Kidney epithelial cell (primary cell): ENCODE data around the gene LRFN2. TPM values are rescaled to one million over a fixed set of nuclear protein-coding genes. Genes with fewer than 3 reads are reported as not detected.

Experiments used
- DNase-seq: peaks from one replicate; pipeline ENCODE4 v3.0.0-alpha.2; 2010; ENCODE audit warnings: low read depth
- H3K27me3 ChIP-seq: 2 replicates; pipeline ENCODE4 v1.6.0; 2011; ENCODE audit warnings: low read length; ENCODE audit not compliant: control insufficient read depth, insufficient read depth
- H3K36me3 ChIP-seq: 2 replicates; pipeline ENCODE4 v1.5.1; 2011; ENCODE audit warnings: low read length; ENCODE audit not compliant: control insufficient read depth, insufficient read depth
- H3K4me3 ChIP-seq: 2 replicates; pipeline ENCODE4 v1.5.1; 2011; ENCODE audit warnings: low read depth, mild to moderate bottlenecking, control low read depth, low read length
- CTCF ChIP-seq: IDR thresholded peaks from 2 replicates; pipeline ENCODE4 v1.5.1; 2011; ENCODE audit warnings: mild to moderate bottlenecking, moderate library complexity, low read length, control low read depth, inconsistent platforms; ENCODE audit not compliant: insufficient read depth, poor library complexity, severe bottlenecking
- total RNA-seq: library from RNA; depleted of rRNA; stranded (reverse); fragments of >200 nt; gene quantifications from 2 replicates; pipeline ENCODE4 v1.2.3, GENCODE V29; 2015

Gene LRFN2
- total RNA-seq, 1 donor from 2014 or later: not detected

GRCh38 chr6:40521496-40521895, 65.7 kb downstream of the LRFN2 start:
- no peak for DNase-seq
- H3K4me3 ChIP-seq: no peak overlapping the region
- no peaks in the 10 kb centered on the region for H3K27me3 ChIP-seq
- no peaks in the 10 kb centered on the region for H3K36me3 ChIP-seq
- no peak for TF ChIP-seq CTCF

- no peak for TF ChIP-seq CTCF
- DNase-seq: no peak
- no peak overlapping the region for H3K4me3 ChIP-seq
These were observed 66.5 kb downstream of the LRFN2 start for GRCh38 chr6:40520678-40521077.

GRCh38 chr6:40520084-40520483, 67.1 kb downstream of the LRFN2 start:
- no peak for TF ChIP-seq CTCF
- no peak for DNase-seq
- no peaks in the 10 kb centered on the region for H3K27me3 ChIP-seq
- no peak overlapping the region for H3K4me3 ChIP-seq
- H3K36me3 ChIP-seq: no peaks in the 10 kb centered on the region

More at GRCh38 chr6:40520678-40521077, 66.5 kb downstream of the LRFN2 start:
- Histone ChIP-seq H3K27me3 (no peaks in the 10 kb centered on the region), H3K36me3 (no peaks in the 10 kb centered on the region)

DNA sequence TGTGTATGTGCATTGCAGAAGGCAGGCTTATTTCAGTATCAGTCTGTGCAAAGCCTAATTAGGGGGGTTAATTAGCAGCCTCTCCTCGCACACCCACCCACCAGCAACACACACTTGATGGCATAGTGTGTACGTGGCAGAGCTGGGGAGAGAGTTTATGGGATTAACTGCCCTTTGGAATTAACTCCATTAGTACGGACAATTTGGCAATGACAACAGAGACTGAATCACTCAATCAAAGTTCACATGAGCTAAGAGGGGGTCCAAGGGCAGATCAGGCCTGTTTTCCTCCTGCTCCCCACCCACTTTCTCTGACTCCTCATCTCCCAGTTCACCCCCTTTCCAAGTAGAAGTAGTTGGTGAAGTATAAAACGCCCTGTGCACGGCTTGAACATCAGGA, 69.5 kb downstream of the LRFN2 start:
- H3K36me3 ChIP-seq: no peaks in the 10 kb centered on the region
- no peak for DNase-seq
- no peak overlapping the region for H3K4me3 ChIP-seq
- no peak for TF ChIP-seq CTCF
- H3K27me3 ChIP-seq: no peaks in the 10 kb centered on the region

DNA sequence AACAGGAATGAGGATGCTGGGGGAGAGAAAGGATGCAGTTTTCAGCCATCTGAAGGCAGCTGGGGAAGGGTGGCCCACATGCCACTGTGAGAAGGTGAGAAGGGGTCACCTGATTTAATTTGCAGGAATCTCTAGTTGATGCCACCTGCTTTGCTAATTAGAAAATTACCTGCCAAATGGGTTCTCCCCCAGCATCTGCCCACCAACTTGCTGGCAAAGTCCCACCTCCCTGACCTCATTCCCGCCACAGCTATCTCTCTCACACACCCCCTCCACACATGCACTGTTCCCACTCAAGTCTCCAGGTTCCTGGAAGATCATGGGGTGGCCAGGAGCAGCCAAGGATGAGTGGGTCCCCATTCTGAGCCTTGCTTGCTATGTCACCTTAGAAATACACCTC, 70.7 kb downstream of the LRFN2 start:
- Histone ChIP-seq H3K36me3 (no peaks in the 10 kb centered on the region), H3K4me3 (no peak overlapping the region), H3K27me3 (no peaks in the 10 kb centered on the region)
- no peak for DNase-seq
- no peak for TF ChIP-seq CTCF

DNA sequence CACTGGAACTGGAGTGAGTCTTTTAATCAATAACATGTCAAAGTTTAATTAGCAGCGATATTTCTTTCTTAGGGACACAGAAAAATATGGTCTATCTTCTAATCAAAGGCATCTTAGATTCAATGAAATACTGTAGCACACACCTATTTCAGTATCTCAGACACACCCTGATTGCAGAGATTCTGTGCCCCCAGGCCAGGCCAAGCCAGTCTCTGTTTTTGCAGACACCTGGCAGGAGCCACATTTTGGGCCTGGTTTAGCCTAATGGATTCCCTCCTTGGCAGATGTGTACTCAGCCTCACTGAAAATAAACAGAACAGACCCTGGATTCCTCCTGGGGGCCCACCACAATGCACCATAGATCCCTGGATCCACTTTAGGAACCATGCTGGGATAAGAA, 74.8 kb downstream of the LRFN2 start:
- no peaks in the 10 kb centered on the region for H3K36me3 ChIP-seq
- H3K4me3 ChIP-seq: no peak overlapping the region
- H3K27me3 ChIP-seq: no peaks in the 10 kb centered on the region
- DNase-seq: no peak
- TF ChIP-seq CTCF: no peak
